K562 (cell line): ENCODE data around the gene CDC42EP1. TPM values are rescaled to one million over a fixed set of nuclear protein-coding genes. Genes with fewer than 3 reads are reported as not detected.

Experiments
- CBFA2T2 ChIP-seq: fragments of 450-650 bp; conservative IDR thresholded peaks from 2 replicates; pipeline ENCODE4 v1.6.1; 2017; ENCODE audit warnings: mild to moderate bottlenecking
- DIDO1 ChIP-seq: fragments of 450-650 bp; IDR thresholded peaks from 2 replicates; pipeline ENCODE4 v1.6.1; 2016; ENCODE audit warnings: low read depth, missing biosample characterization, missing genetic modification characterization
- EP400 ChIP-seq: fragments of 450-650 bp; IDR thresholded peaks from 2 replicates; pipeline ENCODE4 v1.6.1; 2017; ENCODE audit warnings: antibody characterized with exemption, mild to moderate bottlenecking, moderate library complexity
- FOXM1 ChIP-seq, 2 experiments: fragments of 450-650 bp in 1 of 2; sonication (generic) in 1 of 2; formaldehyde crosslinking in 1 of 2; IDR thresholded peaks; 2 replicates each; pipeline versions ENCODE4 v1.6.1 to v1.9.0; 2017 to 2022; ENCODE audit warnings: low read depth in 2 of 2, mild to moderate bottlenecking in 2 of 2, missing genetic modification reagents in 1 of 2, moderate library complexity in 1 of 2
- HOXB6 ChIP-seq: fragments of 250-450 bp; sonication (Bioruptor Pico); IDR thresholded peaks from 2 replicates; pipeline ENCODE4 v1.5.1; 2022; ENCODE audit warnings: mild to moderate bottlenecking, borderline replicate concordance
- KDM4B ChIP-seq, 2 experiments: fragments of 450-650 bp in 1 of 2; sonication (generic) in 1 of 2; IDR thresholded peaks; 2 replicates each; pipeline ENCODE4 v1.6.1; 2016 to 2017; ENCODE audit warnings: borderline replicate concordance in 2 of 2, antibody characterized with exemption in 1 of 2, low read depth in 1 of 2, mild to moderate bottlenecking in 1 of 2
- MECOM ChIP-seq: fragments of 250-450 bp; sonication (Bioruptor Pico); IDR thresholded peaks from 2 replicates; pipeline ENCODE4 v1.8.0; 2022; ENCODE audit warnings: inconsistent platforms
- MYBL2 ChIP-seq, 2 experiments: fragments of 450-650 bp in 1 of 2; sonication (generic) in 1 of 2; formaldehyde crosslinking in 1 of 2; IDR thresholded peaks; 2 replicates each; pipeline versions ENCODE4 v1.6.1 to v1.8.1; 2017 to 2022; ENCODE audit warnings: borderline replicate concordance in 1 of 2, inconsistent platforms in 1 of 2, low read depth in 1 of 2, mild to moderate bottlenecking in 1 of 2, missing genetic modification reagents in 1 of 2, moderate library complexity in 1 of 2
- NR2F6 ChIP-seq: fragments of 450-650 bp; formaldehyde crosslinking; IDR thresholded peaks from 2 replicates; pipeline ENCODE4 v1.4.0; 2020; ENCODE audit warnings: mild to moderate bottlenecking
- RBFOX2 ChIP-seq: fragments of 200-400 bp; formaldehyde crosslinking; IDR thresholded peaks from 2 replicates; pipeline ENCODE4 v1.6.1; 2017; ENCODE audit warnings: low read depth, mild to moderate bottlenecking, low read length, moderate library complexity
- SIN3A ChIP-seq, 2 experiments: fragments of 150-350 bp in 1 of 2; IDR thresholded peaks; 2 replicates each; pipeline ENCODE4 v1.6.1; 2011 to 2016; ENCODE audit warnings: borderline replicate concordance in 2 of 2, low read depth in 2 of 2, low read length in 2 of 2, mild to moderate bottlenecking in 2 of 2, moderate library complexity in 2 of 2; ENCODE audit not compliant: control insufficient read depth in 1 of 2
- SMAD2 ChIP-seq: fragments of 150-350 bp; IDR thresholded peaks from 2 replicates; pipeline ENCODE4 v1.6.1; 2014; ENCODE audit warnings: low read depth, mild to moderate bottlenecking, low read length
- SOX6 ChIP-seq: fragments of 450-650 bp; IDR thresholded peaks from 2 replicates; pipeline ENCODE4 v1.6.1; 2014; ENCODE audit warnings: mild to moderate bottlenecking
- SP2 ChIP-seq: IDR thresholded peaks from 2 replicates; pipeline ENCODE4 v1.6.1; 2011; ENCODE audit warnings: mild to moderate bottlenecking, low read depth, low read length, moderate library complexity; ENCODE audit not compliant: poor library complexity, severe bottlenecking; ENCODE audit errors: extremely low read depth
- THAP12 ChIP-seq: fragments of 250-450 bp; sonication (Bioruptor Pico); IDR thresholded peaks from 2 replicates; pipeline ENCODE4 v1.9.0; 2021; ENCODE audit warnings: mild to moderate bottlenecking, inconsistent platforms
- TRIM24 ChIP-seq, 2 experiments: fragments of 450-650 bp; IDR thresholded peaks; 2 replicates each; pipeline ENCODE4 v1.6.1; 2016
- XRCC5 ChIP-seq: fragments of 200-400 bp; formaldehyde crosslinking; IDR thresholded peaks from 2 replicates; pipeline ENCODE4 v1.6.1; 2017; ENCODE audit warnings: low read depth, mild to moderate bottlenecking, low read length
- ZKSCAN3 ChIP-seq: fragments of 250-450 bp; sonication (Bioruptor Pico); IDR thresholded peaks from 2 replicates; pipeline ENCODE4 v1.4.0; 2020
- ZNF444 ChIP-seq: fragments of 250-450 bp; sonication (Bioruptor Pico); IDR thresholded peaks from 2 replicates; pipeline ENCODE4 v1.4.0; 2020; ENCODE audit warnings: mild to moderate bottlenecking, moderate library complexity
- ZNF583 ChIP-seq: fragments of 250-450 bp; sonication (Bioruptor Pico); IDR thresholded peaks from 2 replicates; pipeline ENCODE4 v1.4.0; 2020
- ZNF766 ChIP-seq: fragments of 200-800 bp; sonication (Bioruptor generic); conservative IDR thresholded peaks from 2 replicates; pipeline ENCODE4 v1.6.1; 2016; ENCODE audit warnings: missing genetic modification characterization, missing compliant biosample characterization
- polyA plus RNA-seq, 8 experiments: library from polyadenylated mRNA; depleted of rRNA in 4 of 8; stranded (reverse) in 5 of 8; unstranded in 3 of 8; fragments of >200 nt; fragmentation: Nextera tagmentation in 2 of 8; fragmentation: Illumina TruSeq in 1 of 8; extraction: Ambion mirVana in 2 of 8; extraction: Trizol in 1 of 8; gene quantifications; 2 replicates each; pipeline versions ENCODE4 v1.2.1 to v1.2.3, GENCODE V29; 2011 to 2014; ENCODE audit warnings: inconsistent platforms in 1 of 8, missing spikeins in 1 of 8
- total RNA-seq, 7 experiments: library from RNA; depleted of rRNA in 6 of 7; stranded (reverse); fragments of >200 nt in 6 of 7; fragmentation: Illumina TruSeq in 2 of 7; extraction: Trizol in 2 of 7; gene quantifications; 2 replicates each; pipeline versions ENCODE4 v1.2.1 to v1.2.3, GENCODE V29; 2011 to 2021; ENCODE audit warnings: low replicate concordance in 1 of 7
- TF ChIP-seq, protein P1 (sequence below): fragments of 200-800 bp; sonication (Bioruptor generic); IDR thresholded peaks from 2 replicates; pipeline ENCODE4 v1.6.1; 2017; ENCODE audit warnings: missing genetic modification characterization, missing compliant biosample characterization
- TF ChIP-seq, protein P2 (sequence below): sonication (generic); formaldehyde crosslinking; IDR thresholded peaks from 2 replicates; pipeline ENCODE4 v1.8.1; 2023; ENCODE audit warnings: mild to moderate bottlenecking, missing genetic modification reagents, moderate library complexity

Gene CDC42EP1
- total and polyA plus RNA-seq, 9 of the 15 experiments (the other 6 are each of a cell fraction or from before 2014, with no cell fraction given), result 0.67 to 70.2 (median 7.3) TPM

- TF ChIP-seq RBFOX2 (peak; percentile 80), HOXB6 (no peak), ZNF583 (CRISPR knock-in tag) (peak; percentile 73; the same call in 1 of the 2 replicates), NR2F6 (CRISPR knock-in tag) (no peak), MECOM (CRISPR knock-in tag) (no peak), CBFA2T2 (no peak), SOX6 (0 out of 2 replicates have a peak, but pooled peaks have one; percentile 13), KDM4B (IDR thresholded peaks at IDR 0.05; ENCODE audit: borderline replicate concordance in 2 of 2, low read depth in 1 of 2) (peak in 1 of 2 experiments; percentile 92; a peak in 1 of 4 replicates), DIDO1 (tag) (peak; percentile 80; the same call in 1 of the 2 replicates), ZKSCAN3 (no peak), SP2 (peak; percentile 88), EP400 (peak; percentile 96), SMAD2 (no peak), XRCC5 (peak; percentile 52; the same call in 1 of the 2 replicates), TRIM24 (IDR thresholded peaks at IDR 0.05) (peak; percentile 17 to 79; a peak in 2 of 4 replicates), THAP12 (CRISPR knock-in tag) (peak; percentile 82), ZNF444 (CRISPR knock-in tag) (no peak), FOXM1 (IDR thresholded peaks at IDR 0.05; ENCODE audit: low read depth) (peak; percentile 91), FOXM1 (CRISPR knock-in tag; IDR thresholded peaks at IDR 0.05; ENCODE audit: low read depth) (no peak), MYBL2 (IDR thresholded peaks at IDR 0.05; ENCODE audit: low read depth) (no peak), MYBL2 (CRISPR knock-in tag; IDR thresholded peaks at IDR 0.05; ENCODE audit: borderline replicate concordance) (no peak), ZNF766 (CRISPR knock-in tag) (peak; percentile 31; the same call in 1 of the 2 replicates), SIN3A (IDR thresholded peaks at IDR 0.05; ENCODE audit: borderline replicate concordance in 2 of 2, control insufficient read depth in 1 of 2, low read depth in 2 of 2, low read length in 2 of 2) (peak; percentile 62 to 70; a peak in 2 of 4 replicates)
- TF ChIP-seq, protein P1, sequence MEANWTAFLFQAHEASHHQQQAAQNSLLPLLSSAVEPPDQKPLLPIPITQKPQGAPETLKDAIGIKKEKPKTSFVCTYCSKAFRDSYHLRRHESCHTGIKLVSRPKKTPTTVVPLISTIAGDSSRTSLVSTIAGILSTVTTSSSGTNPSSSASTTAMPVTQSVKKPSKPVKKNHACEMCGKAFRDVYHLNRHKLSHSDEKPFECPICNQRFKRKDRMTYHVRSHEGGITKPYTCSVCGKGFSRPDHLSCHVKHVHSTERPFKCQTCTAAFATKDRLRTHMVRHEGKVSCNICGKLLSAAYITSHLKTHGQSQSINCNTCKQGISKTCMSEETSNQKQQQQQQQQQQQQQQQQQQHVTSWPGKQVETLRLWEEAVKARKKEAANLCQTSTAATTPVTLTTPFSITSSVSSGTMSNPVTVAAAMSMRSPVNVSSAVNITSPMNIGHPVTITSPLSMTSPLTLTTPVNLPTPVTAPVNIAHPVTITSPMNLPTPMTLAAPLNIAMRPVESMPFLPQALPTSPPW (CRISPR knock-in tag), result peak; percentile 99
- TF ChIP-seq, protein P2, sequence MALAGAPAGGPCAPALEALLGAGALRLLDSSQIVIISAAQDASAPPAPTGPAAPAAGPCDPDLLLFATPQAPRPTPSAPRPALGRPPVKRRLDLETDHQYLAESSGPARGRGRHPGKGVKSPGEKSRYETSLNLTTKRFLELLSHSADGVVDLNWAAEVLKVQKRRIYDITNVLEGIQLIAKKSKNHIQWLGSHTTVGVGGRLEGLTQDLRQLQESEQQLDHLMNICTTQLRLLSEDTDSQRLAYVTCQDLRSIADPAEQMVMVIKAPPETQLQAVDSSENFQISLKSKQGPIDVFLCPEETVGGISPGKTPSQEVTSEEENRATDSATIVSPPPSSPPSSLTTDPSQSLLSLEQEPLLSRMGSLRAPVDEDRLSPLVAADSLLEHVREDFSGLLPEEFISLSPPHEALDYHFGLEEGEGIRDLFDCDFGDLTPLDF, result no peak
Measured at GRCh38 chr22:37608477-37609239, 48.4 kb downstream of the CDC42EP1 start, which contains the start of gene GGA1 (continued).
